NOMO-1 treated with dmso at 0.1 percent for 144 hours (cell line): Measurements from ENCODE around the gene PACRG.

Experiments used
- DNase-seq: peaks from one replicate; lab custom pipeline; 2025; ENCODE audit not compliant: unreplicated experiment; lab: John Stamatoyannopoulos, UW

PACRG gene

DNA sequence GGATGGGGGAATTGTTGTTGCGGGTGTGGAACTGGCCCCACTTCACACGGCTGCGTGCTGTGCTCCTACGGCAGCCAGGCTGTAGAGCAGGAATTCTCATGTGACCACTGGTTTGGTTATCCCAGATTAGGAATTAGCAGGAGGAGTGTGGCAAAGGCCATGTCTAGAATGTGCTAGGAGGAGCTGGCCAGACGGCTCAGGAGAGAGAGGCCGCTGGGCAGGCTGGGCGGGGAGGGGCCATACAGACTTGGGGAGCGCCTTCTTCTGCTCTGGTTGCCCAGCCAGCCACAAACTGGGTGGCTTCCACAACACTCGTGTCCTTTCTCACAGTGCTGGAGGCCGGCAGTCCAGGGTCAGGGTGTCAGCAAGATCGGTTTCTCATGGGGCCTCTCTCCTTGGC is 441.7 kb downstream of the PACRG start:
- DNase-seq = no peak

- DNase-seq = no peak
Measured at GRCh38 chr6:163170294-163170883, 442.6 kb downstream of the PACRG start.

DNA sequence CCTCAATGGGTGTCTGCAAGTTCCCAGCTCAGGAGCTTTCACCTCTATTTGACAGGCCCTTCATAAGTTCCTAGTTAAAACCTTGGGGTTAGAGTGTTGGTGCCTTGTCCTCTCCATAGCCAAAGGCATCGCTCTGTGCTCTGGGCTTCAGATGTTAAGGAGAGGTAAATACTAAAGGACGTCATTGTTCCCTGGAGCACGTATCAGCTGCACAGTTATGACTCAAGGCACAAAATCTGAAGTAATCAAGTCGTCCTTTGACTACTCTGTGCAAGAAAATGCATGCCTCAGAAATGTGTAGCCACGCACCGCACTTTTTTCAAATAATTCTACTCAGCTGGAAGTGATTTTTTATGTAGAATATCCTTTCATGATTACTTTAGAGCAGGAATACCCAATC is 446.0 kb downstream of the PACRG start:
- DNase-seq = no peak

DNA sequence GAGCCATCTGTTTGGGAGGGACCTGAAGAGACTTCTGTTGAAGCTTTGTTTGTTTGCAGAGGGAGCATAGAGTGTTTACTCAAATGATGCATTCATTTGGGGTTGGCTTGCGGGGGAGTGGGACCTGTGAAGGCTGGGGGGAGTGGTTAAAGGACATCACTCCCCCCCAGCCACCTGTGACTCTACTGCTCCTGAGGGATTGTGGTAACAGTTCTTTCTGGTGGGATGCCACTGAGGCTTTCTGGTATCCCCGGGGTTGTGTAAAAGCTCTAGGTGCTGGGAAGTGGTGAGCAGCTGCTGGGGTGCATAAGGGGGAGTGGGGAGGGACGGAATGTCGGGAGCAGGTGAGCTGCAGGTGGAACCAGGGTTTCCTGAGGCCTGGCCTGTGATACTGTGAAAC is 447.5 kb downstream of the PACRG start:
- DNase-seq = no peak

- no peak for DNase-seq
Measured at GRCh38 chr6:163176097-163176496, 448.3 kb downstream of the PACRG start.

DNA sequence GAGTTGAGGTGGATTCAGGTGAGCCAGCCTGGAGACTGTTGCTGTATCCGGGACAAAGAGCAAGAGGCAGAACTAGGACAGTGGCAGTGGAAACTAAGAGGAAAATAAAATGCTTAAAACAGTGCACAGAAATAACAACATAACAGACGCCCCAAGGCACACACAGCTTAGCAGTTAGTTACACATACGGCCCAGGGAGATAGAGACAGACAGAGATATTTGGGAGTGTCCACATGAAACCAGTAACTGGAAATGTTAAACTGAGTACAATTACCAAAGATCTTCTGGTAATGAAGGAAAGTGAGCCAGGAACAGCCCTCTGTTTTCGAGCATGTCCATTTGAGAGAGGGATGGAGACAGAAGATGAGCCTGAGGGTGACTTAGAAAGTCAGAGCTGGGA is 449.2 kb downstream of the PACRG start:
- no peak for DNase-seq

GRCh38 chr6:163177892-163178420 is 450.2 kb downstream of the PACRG start:
- DNase-seq = no peak

GRCh38 chr6:163179061-163179460 is 451.3 kb downstream of the PACRG start:
- no peak for DNase-seq

- DNase-seq = no peak
Measured at GRCh38 chr6:163179721-163180120, 451.9 kb downstream of the PACRG start.

DNA sequence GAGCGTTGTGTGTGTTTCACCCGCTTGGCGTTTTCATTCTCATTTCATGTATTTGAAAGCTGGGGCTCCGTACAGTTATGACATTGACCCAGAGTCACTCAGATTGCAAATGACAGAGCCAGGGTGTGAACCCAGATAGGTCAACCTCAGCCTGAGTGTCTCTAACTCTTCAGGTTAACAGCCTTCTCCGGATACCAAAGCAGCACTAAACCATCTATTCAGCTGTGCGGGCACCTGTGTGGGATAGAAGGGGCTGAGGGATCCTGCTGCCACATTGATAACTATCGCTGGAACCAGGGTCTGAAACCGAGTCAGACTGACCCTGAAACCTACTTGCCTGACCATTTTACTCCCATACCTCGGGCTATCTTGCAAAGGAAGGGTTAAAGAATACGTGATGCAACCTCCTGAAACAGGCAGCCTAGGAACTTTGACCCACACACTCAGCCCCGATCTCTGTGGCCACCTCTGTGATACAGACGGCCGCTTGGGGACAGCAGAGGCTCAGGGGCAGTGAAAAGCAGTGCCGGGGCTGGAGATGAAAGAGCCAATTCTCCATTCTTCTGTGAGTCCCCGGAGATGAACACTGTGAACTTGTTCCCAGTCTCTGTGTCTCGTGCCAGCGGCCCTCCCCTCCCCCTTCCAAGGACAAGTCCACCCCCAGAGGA is 453.2 kb downstream of the PACRG start:
- DNase-seq = peak; percentile 68

DNA sequence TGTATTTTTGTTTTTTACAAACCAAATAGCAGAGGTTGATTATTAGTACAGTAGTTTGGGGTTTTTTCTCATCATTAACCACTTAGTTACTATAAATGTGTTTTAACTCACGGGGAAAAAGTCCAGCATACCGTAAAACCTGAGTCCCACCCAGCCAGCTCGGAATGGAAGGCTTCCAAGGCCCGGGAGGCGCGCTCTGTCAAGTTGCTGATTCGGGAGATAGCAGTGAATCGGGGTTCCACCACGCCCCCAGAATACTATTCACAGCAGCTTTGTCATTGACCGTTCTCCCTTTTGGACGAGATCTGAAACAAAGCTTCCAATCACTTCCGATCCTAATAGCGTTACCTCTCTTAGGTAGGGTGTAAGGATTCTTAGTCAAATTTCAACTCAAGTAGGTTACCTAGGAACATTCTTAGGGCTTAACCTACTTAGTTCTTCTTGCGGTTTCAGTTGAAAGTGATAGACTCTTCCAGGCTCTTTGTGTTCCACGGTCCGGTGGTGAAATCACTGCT is 453.9 kb downstream of the PACRG start:
- no peak for DNase-seq

DNA sequence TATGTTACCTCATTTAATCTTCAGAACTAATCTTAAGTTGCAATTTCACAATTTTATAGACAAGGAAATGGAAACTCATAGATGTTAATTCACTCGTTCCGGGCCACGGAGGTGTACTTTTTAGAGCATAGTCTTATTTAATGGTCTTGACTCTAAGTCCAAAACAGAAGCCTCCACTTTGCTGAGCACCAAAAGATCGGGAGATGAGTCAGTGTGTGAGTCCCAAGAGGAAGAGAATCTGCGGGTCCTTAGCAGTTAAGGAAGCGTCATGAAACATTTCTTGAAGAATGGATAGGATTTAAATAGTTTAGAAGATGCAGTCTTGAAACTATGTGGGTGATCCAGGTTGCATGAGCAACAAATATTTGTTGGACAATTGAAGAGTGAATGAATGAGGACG is 454.9 kb downstream of the PACRG start:
- DNase-seq = no peak

DNA sequence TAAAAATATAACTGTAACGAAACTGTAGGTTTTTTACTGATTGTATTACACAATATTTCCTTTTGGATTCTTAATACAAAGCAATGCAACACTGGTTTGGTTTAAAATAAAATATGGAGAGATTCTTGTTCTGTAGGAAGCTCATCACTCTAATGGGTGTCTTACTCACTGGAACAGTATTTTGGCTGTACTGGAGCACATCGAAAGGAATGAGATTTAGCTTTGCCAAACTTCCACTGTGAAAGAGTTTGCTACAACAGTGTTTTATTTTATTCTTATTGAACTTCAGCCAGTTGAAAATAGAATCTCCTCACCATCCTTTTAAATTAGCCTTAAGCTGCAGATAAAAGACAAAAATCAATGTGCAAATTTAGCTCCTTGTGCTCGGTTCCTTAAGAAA is 456.0 kb downstream of the PACRG start:
- DNase-seq = no peak

DNA sequence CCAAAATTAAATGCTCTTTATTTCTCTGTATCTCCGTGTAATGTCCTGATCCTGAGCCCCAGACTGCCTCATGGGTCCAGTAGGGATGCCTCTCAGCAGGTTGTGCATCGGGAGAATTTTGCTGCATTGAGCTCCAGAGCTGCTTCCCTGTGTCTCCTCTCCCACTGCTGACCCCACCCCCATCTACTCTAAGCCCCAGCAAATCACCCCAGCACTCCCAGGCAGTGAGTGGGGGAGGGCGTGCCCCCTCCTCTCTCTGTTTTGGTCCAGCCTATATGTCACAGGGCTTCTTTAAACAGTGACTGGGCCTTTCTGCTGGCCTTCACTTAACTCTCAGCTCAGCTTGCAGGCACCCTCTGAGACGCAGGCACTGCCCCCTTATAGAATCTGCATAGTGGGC is 458.0 kb downstream of the PACRG start:
- DNase-seq = no peak

GRCh38 chr6:163186527-163186926 is 458.8 kb downstream of the PACRG start:
- no peak for DNase-seq

GRCh38 chr6:163187201-163187600 is 459.4 kb downstream of the PACRG start:
- no peak for DNase-seq

- DNase-seq = no peak
Measured at GRCh38 chr6:163187606-163188005, 459.8 kb downstream of the PACRG start.

DNA sequence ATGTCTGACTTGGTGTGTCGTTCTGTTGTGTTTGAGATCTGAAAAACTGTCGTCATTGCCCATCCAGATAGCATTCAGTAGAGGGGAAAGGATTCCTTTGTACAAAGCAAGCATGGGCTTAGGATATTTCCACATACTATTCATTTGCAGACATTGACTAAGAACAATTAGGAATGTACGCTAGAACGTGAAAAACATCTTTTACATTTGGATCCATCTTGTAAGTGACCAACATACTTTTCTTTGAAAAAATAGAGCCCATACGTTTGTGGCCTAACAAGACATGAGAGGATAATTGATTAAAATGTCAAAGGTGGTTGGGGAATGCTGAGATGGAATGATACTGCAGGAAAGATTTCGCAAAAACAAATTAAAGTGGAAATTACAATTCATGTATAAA is 461.0 kb downstream of the PACRG start:
- DNase-seq = no peak

- no peak for DNase-seq
Measured at GRCh38 chr6:163189609-163190008, 461.8 kb downstream of the PACRG start.

DNA sequence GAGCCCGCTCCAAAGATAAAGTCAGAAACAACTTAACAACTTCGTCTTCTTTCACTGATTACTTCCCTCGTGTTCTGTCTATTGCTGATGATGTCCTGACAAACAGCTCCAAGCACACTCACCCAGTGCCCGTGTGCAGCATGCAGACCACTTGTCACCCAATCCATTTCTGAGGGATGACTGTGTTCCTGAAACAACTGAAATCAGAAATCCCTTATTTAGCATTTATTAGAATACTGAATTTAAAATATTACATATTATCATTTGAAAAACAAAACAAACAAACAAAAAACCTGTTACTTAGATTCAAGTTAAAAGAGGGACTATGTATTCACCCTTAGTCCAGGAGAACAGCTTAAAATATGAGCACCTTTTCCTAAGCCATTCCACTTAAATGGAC is 463.0 kb downstream of the PACRG start:
- no peak for DNase-seq

DNA sequence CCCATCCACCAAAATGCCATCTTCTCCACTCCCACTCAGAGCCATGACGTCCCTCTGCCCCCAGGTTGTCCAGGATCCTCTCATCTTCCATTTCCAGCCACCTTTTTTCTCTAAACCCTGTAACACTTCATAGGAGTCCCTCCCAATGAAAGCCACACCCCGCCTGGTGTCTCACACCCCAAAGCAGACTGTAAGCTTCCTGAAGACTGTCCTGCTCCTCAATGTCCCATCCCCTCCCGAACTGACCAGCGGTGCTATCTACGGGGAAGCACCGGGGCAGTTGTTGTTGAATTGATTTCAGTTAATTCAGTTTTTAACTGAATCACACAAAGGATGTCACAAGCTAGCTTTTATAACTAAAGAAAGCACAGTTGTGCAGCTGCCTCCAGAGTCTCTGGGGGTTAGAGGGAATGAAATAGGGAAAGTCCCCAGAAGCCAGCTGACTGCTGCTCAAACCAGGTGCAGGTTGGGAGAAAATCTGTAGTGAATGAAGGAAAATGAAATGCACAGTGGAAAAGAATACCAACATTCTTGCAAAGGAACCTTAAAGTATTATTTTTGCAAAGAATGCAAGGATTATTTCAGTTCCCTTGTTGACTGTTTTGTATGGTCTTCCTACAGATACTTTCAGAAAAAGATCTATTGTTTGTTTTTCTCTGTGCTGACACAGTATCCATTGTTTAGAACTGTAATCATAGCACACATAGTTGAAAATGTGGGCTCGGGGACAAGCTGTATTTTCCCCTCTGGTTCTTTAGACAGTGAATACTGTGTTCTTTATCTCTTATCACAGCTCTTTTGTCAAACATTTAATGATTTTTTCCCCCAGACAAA is 464.1 kb downstream of the PACRG start:
- no peak for DNase-seq

- DNase-seq = no peak
Measured at GRCh38 chr6:163192591-163192990, 464.8 kb downstream of the PACRG start.
